Measurements from ENCODE around the gene MTURN.

Gene MTURN

DNA sequence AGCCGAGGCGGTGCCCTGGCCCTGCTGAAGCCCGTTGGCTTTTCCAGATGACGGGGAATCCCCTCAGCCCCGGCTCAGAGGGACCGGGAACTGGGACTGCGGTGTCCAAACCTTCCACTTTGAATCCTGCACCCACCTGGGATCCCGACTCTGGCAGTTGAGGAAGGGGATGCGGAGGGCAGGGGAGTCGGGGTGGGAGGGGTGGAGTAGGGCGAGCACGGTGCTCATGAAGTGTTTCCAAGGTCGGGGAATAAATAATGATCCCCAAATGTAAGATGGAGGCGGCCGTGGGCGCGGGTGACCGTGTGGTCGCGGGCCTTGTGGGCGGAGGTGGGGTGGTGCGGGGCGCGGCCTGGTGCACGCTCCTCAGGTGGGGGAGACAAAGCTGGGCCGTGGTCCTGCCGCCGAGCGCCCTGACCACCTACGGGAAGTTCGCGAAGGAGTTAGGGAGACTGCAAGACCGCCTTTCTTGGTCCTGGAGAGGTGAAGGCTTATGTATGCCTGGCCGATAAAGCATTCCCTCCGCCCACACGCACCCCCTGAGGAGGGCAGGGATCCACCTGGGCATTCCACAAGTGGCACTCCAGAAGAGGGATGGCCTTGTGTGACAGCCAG lies 1.4 kb downstream of the MTURN start:
- TF ChIP-seq, protein P1, sequence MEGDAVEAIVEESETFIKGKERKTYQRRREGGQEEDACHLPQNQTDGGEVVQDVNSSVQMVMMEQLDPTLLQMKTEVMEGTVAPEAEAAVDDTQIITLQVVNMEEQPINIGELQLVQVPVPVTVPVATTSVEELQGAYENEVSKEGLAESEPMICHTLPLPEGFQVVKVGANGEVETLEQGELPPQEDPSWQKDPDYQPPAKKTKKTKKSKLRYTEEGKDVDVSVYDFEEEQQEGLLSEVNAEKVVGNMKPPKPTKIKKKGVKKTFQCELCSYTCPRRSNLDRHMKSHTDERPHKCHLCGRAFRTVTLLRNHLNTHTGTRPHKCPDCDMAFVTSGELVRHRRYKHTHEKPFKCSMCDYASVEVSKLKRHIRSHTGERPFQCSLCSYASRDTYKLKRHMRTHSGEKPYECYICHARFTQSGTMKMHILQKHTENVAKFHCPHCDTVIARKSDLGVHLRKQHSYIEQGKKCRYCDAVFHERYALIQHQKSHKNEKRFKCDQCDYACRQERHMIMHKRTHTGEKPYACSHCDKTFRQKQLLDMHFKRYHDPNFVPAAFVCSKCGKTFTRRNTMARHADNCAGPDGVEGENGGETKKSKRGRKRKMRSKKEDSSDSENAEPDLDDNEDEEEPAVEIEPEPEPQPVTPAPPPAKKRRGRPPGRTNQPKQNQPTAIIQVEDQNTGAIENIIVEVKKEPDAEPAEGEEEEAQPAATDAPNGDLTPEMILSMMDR (IDR thresholded peaks at IDR 0.05; ENCODE audit: low read depth, low read length): no peak
- no peak for DNase-seq (ENCODE audit: extremely low read depth, low read depth)

DNA sequence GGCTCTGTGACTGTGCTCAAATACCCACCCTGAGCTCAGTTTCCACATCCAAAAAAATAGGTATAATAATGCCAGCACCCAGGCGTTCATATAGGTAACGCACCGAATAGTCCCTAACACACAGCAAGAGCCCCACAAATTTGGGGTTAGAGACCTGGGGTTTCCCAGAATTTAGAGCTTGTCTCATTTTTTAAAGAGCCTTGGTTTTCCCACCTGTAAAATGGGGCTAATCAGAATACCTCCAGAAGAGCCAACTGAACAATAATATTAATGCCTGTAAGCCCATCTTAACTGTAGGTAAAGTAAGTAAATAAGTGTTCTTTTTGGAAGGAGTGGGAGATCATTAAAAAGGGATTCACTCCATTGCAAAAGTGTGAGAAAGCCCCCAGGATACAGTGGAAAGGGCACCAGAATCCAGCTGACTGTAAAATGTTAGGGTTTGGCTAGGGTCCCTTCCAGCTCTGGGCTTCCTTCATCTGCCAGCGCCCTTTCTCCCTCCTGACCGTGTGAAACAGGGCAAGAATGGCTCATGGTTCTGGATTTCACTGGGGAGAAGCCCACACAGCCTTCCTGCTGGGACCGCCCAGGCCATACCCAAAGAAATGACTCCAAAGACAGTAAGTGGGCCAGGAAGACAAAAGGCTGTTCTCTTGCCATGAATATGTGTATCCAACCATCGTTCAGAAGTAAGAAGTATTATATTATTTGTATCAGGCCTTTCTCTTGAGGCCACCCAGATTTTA lies 2.1 kb downstream of the MTURN start:
- TF ChIP-seq, protein P1 (IDR thresholded peaks at IDR 0.05; ENCODE audit: low read depth, low read length): no peak
- no peak for DNase-seq (ENCODE audit: extremely low read depth, low read depth)

DNA sequence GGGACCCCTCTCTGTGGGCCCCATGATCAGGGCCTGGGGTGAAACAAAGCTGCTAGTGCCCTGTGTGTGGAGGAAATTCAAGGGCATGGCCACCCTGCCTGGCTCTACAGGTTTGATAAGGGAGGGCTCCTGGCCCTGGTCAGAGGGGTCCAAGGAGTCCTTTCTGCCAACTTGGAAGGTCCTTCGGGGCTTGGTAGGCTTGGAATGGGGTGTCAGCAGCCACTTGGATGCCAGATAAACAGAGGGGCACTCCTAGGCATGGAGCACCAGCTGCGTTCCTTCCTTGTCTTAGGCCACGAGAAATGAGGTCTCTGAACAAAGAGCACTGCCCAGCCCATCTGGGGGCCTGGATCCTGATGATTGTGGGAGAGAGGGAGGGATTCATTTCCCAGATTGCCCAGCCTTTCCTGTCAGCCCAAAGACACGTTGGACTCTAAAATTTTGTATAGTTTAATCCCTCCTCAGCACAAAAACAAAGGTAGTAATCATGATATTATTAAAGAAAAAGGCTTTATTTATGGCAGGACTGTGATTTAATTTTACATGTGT lies 5.1 kb downstream of the MTURN start:
- no peak for DNase-seq (ENCODE audit: extremely low read depth, low read depth)
- TF ChIP-seq, protein P1 (IDR thresholded peaks at IDR 0.05; ENCODE audit: low read depth, low read length): no peak

DNA sequence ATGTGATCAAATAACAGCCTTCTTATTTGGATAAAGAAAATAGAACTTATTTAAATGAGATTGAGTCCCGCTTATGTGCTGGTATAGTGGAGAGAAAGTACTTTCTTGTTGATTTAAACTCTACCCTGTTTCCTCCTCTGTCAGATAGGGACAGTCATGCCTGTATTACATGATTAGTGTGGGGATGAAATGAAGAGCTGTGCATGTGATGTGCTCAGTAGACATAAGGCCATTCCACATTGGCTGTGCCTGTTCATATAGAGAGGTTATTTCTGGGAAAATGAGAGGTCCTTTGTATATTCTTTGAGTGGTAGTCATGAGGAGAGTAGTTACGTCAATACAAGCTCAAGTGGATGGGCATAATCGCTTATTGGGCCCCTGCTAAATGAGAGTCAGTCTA lies 5.7 kb downstream of the MTURN start:
- TF ChIP-seq, protein P1 (IDR thresholded peaks at IDR 0.05; ENCODE audit: low read depth, low read length): no peak
- DNase-seq (ENCODE audit: extremely low read depth, low read depth): no peak

DNA sequence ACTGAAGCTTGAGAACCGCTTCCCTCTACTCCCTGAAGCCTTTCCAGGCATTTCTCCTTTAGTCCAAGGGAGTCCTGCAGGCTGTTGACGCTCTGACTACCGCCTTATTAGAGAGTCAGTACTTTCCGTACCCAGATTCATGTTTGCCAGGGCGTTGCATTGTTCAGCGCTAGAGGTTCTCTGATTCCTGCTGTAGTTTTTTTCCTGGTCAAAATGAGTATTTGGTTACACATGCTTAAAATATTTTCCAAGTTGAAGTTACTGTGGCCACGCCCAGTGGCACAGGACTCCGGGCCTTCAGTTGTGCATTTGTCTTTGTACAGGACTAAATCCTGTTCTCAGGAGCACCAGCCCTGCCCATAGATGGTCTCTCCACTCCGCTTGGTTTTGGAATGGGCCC lies 7.9 kb downstream of the MTURN start:
- TF ChIP-seq, protein P1 (IDR thresholded peaks at IDR 0.05; ENCODE audit: low read depth, low read length): no peak
- peak; percentile 22 for DNase-seq (ENCODE audit: extremely low read depth, low read depth)

DNA sequence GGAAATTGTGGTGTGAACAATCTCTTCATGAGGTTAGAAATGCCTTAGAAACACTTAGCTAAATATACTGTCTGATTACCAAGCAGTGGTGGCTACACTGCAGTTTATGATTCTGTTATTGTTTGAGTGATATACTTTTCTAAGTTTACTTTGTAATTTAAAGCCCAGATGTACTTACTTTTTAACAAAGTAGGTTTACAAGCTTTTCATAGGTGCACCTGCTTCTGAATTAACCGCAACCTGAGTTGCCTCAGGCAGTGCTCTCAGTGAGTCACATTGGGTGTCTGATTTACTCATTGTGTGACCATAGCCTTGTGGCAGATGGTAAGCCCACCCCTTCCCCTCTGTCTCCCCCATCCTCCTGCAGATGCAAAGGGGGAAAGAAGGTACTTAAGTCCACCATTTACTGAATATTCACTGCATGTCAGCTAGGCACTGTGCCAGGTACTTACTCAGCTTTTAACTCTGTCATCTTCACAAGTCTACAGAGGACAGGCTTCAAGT lies 9.0 kb downstream of the MTURN start:
- TF ChIP-seq, protein P1 (IDR thresholded peaks at IDR 0.05; ENCODE audit: low read depth, low read length): no peak
- no peak for DNase-seq (ENCODE audit: extremely low read depth, low read depth)
